Mesendoderm (in vitro differentiated cells): ENCODE data around the gene CDH16.

Experiments used
- DNase-seq: peaks from one replicate; pipeline ENCODE4 v3.0.0; 2013
- H2AK5ac ChIP-seq: 2 replicates; pipeline ENCODE4 v1.6.1; 2013; ENCODE audit warnings: low read length, inconsistent platforms
- H2BK120ac ChIP-seq: 2 replicates; pipeline ENCODE4 v1.6.1; 2013; ENCODE audit warnings: low read depth, mild to moderate bottlenecking, low read length, moderate library complexity, mixed read lengths
- H2BK15ac ChIP-seq: replicated peaks from 2 replicates; pipeline ENCODE4 v1.6.1; 2013; ENCODE audit warnings: low read depth, mild to moderate bottlenecking, moderate library complexity
- H2BK5ac ChIP-seq: 2 replicates; pipeline ENCODE4 v1.6.1; 2013; ENCODE audit warnings: low read length, inconsistent platforms
- H3K18ac ChIP-seq: 2 replicates; pipeline ENCODE4 v1.6.1; 2013; ENCODE audit warnings: mild to moderate bottlenecking, low read length, mixed read lengths
- H3K23ac ChIP-seq: one replicate; pipeline ENCODE4 v1.6.1; 2013; ENCODE audit warnings: low read length
- H3K27ac ChIP-seq: 2 replicates; pipeline ENCODE4 v1.5.1; 2013; ENCODE audit warnings: low read depth, mild to moderate bottlenecking, inconsistent platforms, low read length, moderate library complexity
- H3K27me3 ChIP-seq: 2 replicates; pipeline ENCODE4 v1.6.1; 2013; ENCODE audit warnings: low read length, control low read depth, mild to moderate bottlenecking, inconsistent platforms; ENCODE audit not compliant: insufficient read depth, poor library complexity
- H3K36me3 ChIP-seq: 2 replicates; pipeline ENCODE4 v1.6.1; 2013; ENCODE audit warnings: low read length, inconsistent platforms; ENCODE audit not compliant: control insufficient read depth, insufficient read depth
- H3K4ac ChIP-seq: one replicate; pipeline ENCODE4 v1.6.1; 2013; ENCODE audit warnings: low read depth, mild to moderate bottlenecking, low read length, moderate library complexity
- H3K4me1 ChIP-seq: 2 replicates; pipeline ENCODE4 v1.6.1; 2013; ENCODE audit warnings: low read depth, low read length, inconsistent platforms; ENCODE audit not compliant: control insufficient read depth
- H3K4me2 ChIP-seq: 2 replicates; pipeline ENCODE4 v1.6.1; 2013; ENCODE audit warnings: low read length
- H3K4me3 ChIP-seq: 2 replicates; pipeline ENCODE4 v1.5.1; 2013; ENCODE audit warnings: mild to moderate bottlenecking, low read length
- H3K56ac ChIP-seq: one replicate; pipeline ENCODE4 v1.6.1; 2013; ENCODE audit warnings: low read length
- H3K79me1 ChIP-seq: 2 replicates; pipeline ENCODE4 v1.6.1; 2013; ENCODE audit warnings: low read length, inconsistent platforms
- H3K79me2 ChIP-seq: 2 replicates; pipeline ENCODE4 v1.6.1; 2013; ENCODE audit warnings: mild to moderate bottlenecking, low read length; ENCODE audit not compliant: control insufficient read depth, insufficient read depth
- H3K9ac ChIP-seq: 2 replicates; pipeline ENCODE4 v1.6.1; 2013; ENCODE audit warnings: low read length, inconsistent platforms
- H4K5ac ChIP-seq: one replicate; pipeline ENCODE4 v1.6.1; 2013; ENCODE audit warnings: low read length
- H4K8ac ChIP-seq: one replicate; pipeline ENCODE4 v1.6.1; 2013; ENCODE audit warnings: low read depth, mild to moderate bottlenecking, control low read depth, low read length, moderate library complexity
- WGBS: extraction: QIAGEN DNeasy Blood & Tissue Kit; methylation state at CpG from one replicate; pipeline ENCODE4 v1.1.7; 2013; ENCODE audit warnings: low lambda C conversion rate, missing lambda C conversion rate; ENCODE audit not compliant: insufficient coverage; ENCODE audit errors: extremely low coverage; 5-methylcytosine and 5-hydroxymethylcytosine counted together

CDH16 gene

DNA sequence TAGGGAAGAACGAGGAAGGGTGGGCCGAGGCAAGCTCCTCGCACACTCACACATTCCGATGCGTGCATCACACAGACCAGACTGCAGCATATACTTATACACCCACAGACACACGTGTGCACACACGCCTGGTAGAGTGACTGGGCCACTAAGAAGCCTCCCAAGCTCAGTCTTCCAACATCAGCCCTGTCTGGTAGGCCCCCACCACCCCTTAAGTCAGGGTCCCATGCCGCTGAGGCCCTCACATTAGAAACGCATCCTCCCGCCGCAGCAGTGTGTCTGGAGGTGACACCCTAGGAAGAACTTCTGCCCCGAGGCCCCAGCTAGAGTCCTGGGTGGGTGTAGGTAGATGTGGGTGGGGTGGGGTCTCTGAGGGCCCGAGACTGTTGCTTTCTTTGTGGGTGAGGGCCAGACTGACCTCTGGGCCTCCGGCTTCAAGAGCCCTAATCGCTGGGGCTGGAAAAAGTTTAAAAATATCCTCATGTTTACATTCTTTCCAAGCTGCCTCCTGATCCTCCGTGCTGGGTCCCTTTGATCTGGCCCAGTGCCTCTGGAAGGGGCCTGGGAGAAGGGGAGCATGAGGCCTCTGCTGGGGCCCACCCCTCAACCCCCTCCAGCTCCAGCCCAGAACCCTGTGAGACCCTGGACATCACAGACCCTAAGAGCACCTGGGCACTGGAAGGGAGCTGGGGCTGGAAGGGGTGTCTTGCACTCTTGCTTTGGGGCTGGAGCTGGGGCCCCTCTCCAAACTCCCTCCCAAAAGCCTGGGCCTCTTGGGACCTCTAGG lies 13.6 kb downstream of the CDH16 start:
- DNase-seq: no peak
- Histone ChIP-seq H3K18ac (no peak overlapping the region), H3K56ac (no peak overlapping the region), H3K4me3 (no peak overlapping the region), H3K9ac (no peak overlapping the region), H2BK15ac (no peak overlapping the region), H2AK5ac (no peak overlapping the region), H3K79me2 (no peaks in the 10 kb centered on the region), H2BK120ac (no peak overlapping the region), H3K4ac (no peak overlapping the region), H3K27ac (no peak overlapping the region), H3K23ac (no peak overlapping the region), H3K79me1 (no peaks in the 10 kb centered on the region), H2BK5ac (no peak overlapping the region), H4K8ac (no peak overlapping the region), H3K27me3 (no peaks in the 10 kb centered on the region), H3K4me1 (no peaks in the 10 kb centered on the region), H4K5ac (no peak overlapping the region), H3K36me3 (no peaks in the 10 kb centered on the region), H3K4me2 (no peak overlapping the region)
- no CpG with 5 or more reads among the region's 16 CpGs for WGBS

DNA sequence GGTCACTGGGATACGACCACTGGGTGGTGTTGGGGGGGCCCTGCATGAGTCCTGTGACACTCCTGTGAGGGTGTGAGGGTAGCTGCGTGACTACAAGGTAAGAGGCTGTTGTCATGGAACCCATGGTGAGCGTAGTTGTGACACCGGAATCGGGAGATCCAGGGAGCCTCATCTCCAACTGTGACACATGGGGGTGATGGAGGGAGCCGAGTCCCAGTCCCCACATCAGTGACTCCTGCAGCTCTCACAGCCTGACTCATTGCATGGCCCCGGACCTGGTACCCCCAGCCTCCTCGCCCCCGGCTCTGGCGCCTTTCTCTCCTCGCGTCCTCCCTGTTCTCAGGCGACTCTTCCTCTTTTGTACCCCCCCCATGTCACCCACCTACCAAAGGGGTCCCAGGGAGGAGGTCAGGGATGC lies 14.2 kb downstream of the CDH16 start:
- no peak overlapping the region for H4K5ac ChIP-seq
- H4K8ac ChIP-seq: no peak overlapping the region
- H3K56ac ChIP-seq: no peak overlapping the region
- H2BK120ac ChIP-seq: no peak overlapping the region
- no peak for DNase-seq
- H3K36me3 ChIP-seq: no peaks in the 10 kb centered on the region
- H3K18ac ChIP-seq: no peak overlapping the region
- no peak overlapping the region for H3K4ac ChIP-seq
- WGBS: no CpG with 5 or more reads among the region's 13 CpGs
- no peak overlapping the region for H3K4me2 ChIP-seq
- no peak overlapping the region for H3K27ac ChIP-seq
- H3K4me3 ChIP-seq: no peak overlapping the region
- no peaks in the 10 kb centered on the region for H3K79me2 ChIP-seq
- no peak overlapping the region for H2BK5ac ChIP-seq
- H3K79me1 ChIP-seq: no peaks in the 10 kb centered on the region
- no peak overlapping the region for H3K9ac ChIP-seq
- no peak overlapping the region for H2AK5ac ChIP-seq
- H2BK15ac ChIP-seq: no peak overlapping the region
- no peaks in the 10 kb centered on the region for H3K27me3 ChIP-seq
- no peak overlapping the region for H3K23ac ChIP-seq
- no peaks in the 10 kb centered on the region for H3K4me1 ChIP-seq

GRCh38 chr16:66903544-66904427 lies 14.9 kb downstream of the CDH16 start:
- no peaks in the 10 kb centered on the region for H3K4me1 ChIP-seq
- H2BK15ac ChIP-seq: no peak overlapping the region
- H3K27me3 ChIP-seq: no peaks in the 10 kb centered on the region
- H3K27ac ChIP-seq: no peak overlapping the region
- no peak overlapping the region for H2BK5ac ChIP-seq
- no peak overlapping the region for H3K4me2 ChIP-seq
- no peak overlapping the region for H4K8ac ChIP-seq
- no peak overlapping the region for H3K23ac ChIP-seq
- H3K79me1 ChIP-seq: no peaks in the 10 kb centered on the region
- no peaks in the 10 kb centered on the region for H3K36me3 ChIP-seq
- H4K5ac ChIP-seq: no peak overlapping the region
- no CpG with 5 or more reads among the region's 11 CpGs for WGBS
- H2BK120ac ChIP-seq: no peak overlapping the region
- H3K79me2 ChIP-seq: no peaks in the 10 kb centered on the region
- no peak overlapping the region for H3K56ac ChIP-seq
- no peak overlapping the region for H2AK5ac ChIP-seq
- no peak overlapping the region for H3K18ac ChIP-seq
- H3K4ac ChIP-seq: no peak overlapping the region
- DNase-seq: no peak
- no peak overlapping the region for H3K4me3 ChIP-seq
- no peak overlapping the region for H3K9ac ChIP-seq

GRCh38 chr16:66902648-66903543 lies 15.8 kb downstream of the CDH16 start:
- no peak overlapping the region for H2BK5ac ChIP-seq
- no peak overlapping the region for H2BK15ac ChIP-seq
- no peaks in the 10 kb centered on the region for H3K79me2 ChIP-seq
- H3K4ac ChIP-seq: no peak overlapping the region
- no peak overlapping the region for H3K4me3 ChIP-seq
- no CpG with 5 or more reads among the region's 14 CpGs for WGBS
- no peaks in the 10 kb centered on the region for H3K27me3 ChIP-seq
- no peak overlapping the region for H3K27ac ChIP-seq
- H2BK120ac ChIP-seq: no peak overlapping the region
- H3K9ac ChIP-seq: no peak overlapping the region
- no peak overlapping the region for H3K18ac ChIP-seq
- no peak overlapping the region for H3K23ac ChIP-seq
- no peak overlapping the region for H4K8ac ChIP-seq
- no peaks in the 10 kb centered on the region for H3K36me3 ChIP-seq
- no peaks in the 10 kb centered on the region for H3K79me1 ChIP-seq
- no peaks in the 10 kb centered on the region for H3K4me1 ChIP-seq
- H4K5ac ChIP-seq: no peak overlapping the region
- no peak overlapping the region for H3K4me2 ChIP-seq
- no peak overlapping the region for H3K56ac ChIP-seq
- no peak for DNase-seq
- H2AK5ac ChIP-seq: no peak overlapping the region

DNA sequence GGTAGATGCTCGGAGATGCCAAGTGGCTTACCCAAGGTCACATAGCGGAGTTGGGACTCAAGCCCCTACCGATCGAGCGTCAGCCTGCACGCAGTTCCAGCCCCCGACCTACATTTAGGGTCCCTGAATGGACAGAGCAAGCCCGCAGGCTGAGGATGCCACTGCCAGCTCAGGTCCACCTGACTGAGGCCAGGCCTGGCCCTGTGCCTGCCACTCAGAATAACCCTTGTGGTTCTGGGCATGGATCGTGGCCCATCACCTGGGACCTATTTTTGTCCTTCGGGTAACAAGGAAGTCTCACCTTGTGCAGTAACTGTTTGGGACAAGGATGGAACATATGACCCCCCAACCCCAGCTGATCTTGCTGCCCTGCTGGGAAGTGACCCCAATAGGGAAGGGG lies 17.1 kb downstream of the CDH16 start:
- H3K9ac ChIP-seq: no peak overlapping the region
- no peaks in the 10 kb centered on the region for H3K36me3 ChIP-seq
- H4K8ac ChIP-seq: no peak overlapping the region
- H4K5ac ChIP-seq: no peak overlapping the region
- H3K4ac ChIP-seq: no peak overlapping the region
- H2AK5ac ChIP-seq: no peak overlapping the region
- H3K23ac ChIP-seq: no peak overlapping the region
- no peak for DNase-seq
- H2BK120ac ChIP-seq: no peak overlapping the region
- H3K56ac ChIP-seq: no peak overlapping the region
- no peak overlapping the region for H3K4me2 ChIP-seq
- H3K27ac ChIP-seq: no peak overlapping the region
- H2BK5ac ChIP-seq: no peak overlapping the region
- no peaks in the 10 kb centered on the region for H3K79me2 ChIP-seq
- H3K27me3 ChIP-seq: no peaks in the 10 kb centered on the region
- no peak overlapping the region for H3K4me3 ChIP-seq
- H3K79me1 ChIP-seq: no peaks in the 10 kb centered on the region
- H3K4me1 ChIP-seq: no peaks in the 10 kb centered on the region
- no CpG with 5 or more reads among the region's 10 CpGs for WGBS
- H3K18ac ChIP-seq: no peak overlapping the region
- H2BK15ac ChIP-seq: no peak overlapping the region
